Activated CD4-positive, alpha-beta T cell treated with anti-CD3 and anti-CD28 coated beads for 48 hours (primary cell): Measurements from ENCODE around the gene MAD1L1.

Experiments used
- DNase-seq: peaks from one replicate; pipeline ENCODE4 v3.0.0-alpha.2; 2020

The MAD1L1 gene

GRCh38 chr7:2199528-2199927 is 33.2 kb downstream of the MAD1L1 start:
- DNase-seq, result no peak

GRCh38 chr7:2198760-2199159 is 34.0 kb downstream of the MAD1L1 start:
- no peak for DNase-seq

- no peak for DNase-seq
Observed at GRCh38 chr7:2198206-2198605, 34.5 kb downstream of the MAD1L1 start.

GRCh38 chr7:2197436-2198155 is 35.1 kb downstream of the MAD1L1 start:
- DNase-seq, result no peak

GRCh38 chr7:2196381-2197378 is 36.1 kb downstream of the MAD1L1 start:
- DNase-seq, result no peak

- no peak for DNase-seq
Observed at GRCh38 chr7:2195400-2196246, 37.1 kb downstream of the MAD1L1 start.

GRCh38 chr7:2193575-2194305 is 39.0 kb downstream of the MAD1L1 start:
- DNase-seq, result no peak

- DNase-seq, result no peak
Observed at GRCh38 chr7:2192831-2193534, 39.8 kb downstream of the MAD1L1 start.

- no peak for DNase-seq
Observed at GRCh38 chr7:2191016-2191415, 41.7 kb downstream of the MAD1L1 start.

GRCh38 chr7:2190531-2190930 is 42.2 kb downstream of the MAD1L1 start:
- DNase-seq, result no peak

- DNase-seq, result no peak
Observed at GRCh38 chr7:2186166-2186565, 46.6 kb downstream of the MAD1L1 start.

- DNase-seq, result no peak
Observed at GRCh38 chr7:2185715-2186114, 47.0 kb downstream of the MAD1L1 start.

GRCh38 chr7:2182461-2182860 is 50.3 kb downstream of the MAD1L1 start:
- no peak for DNase-seq

GRCh38 chr7:2181077-2181854 is 51.5 kb downstream of the MAD1L1 start:
- no peak for DNase-seq

- DNase-seq, result no peak
Observed at GRCh38 chr7:2180081-2180480, 52.7 kb downstream of the MAD1L1 start.

GRCh38 chr7:2175514-2175913 is 57.2 kb downstream of the MAD1L1 start:
- DNase-seq, result no peak

GRCh38 chr7:2175091-2175490 is 57.7 kb downstream of the MAD1L1 start:
- no peak for DNase-seq

- no peak for DNase-seq
Observed at GRCh38 chr7:2173189-2173827, 59.4 kb downstream of the MAD1L1 start.

- no peak for DNase-seq
Observed at GRCh38 chr7:2172311-2173188, 60.2 kb downstream of the MAD1L1 start.
